DMS53 treated with DMSO at 0.1 percent for 48 hours (cell line): Measurements from ENCODE around the gene NLGN1.
"Not testable (repeated sequence)": the region's sequence is repeated elsewhere in the genome, so short reads cannot be mapped to it uniquely, and the experiment has no call there.

Experiments used
- DNase-seq: peaks from one replicate; lab custom pipeline; 2025; ENCODE audit not compliant: unreplicated experiment; lab: John Stamatoyannopoulos, UW

Gene NLGN1

GRCh38 chr3:174202116-174202515, 804.6 kb downstream of the NLGN1 start:
- no peak for DNase-seq

DNA sequence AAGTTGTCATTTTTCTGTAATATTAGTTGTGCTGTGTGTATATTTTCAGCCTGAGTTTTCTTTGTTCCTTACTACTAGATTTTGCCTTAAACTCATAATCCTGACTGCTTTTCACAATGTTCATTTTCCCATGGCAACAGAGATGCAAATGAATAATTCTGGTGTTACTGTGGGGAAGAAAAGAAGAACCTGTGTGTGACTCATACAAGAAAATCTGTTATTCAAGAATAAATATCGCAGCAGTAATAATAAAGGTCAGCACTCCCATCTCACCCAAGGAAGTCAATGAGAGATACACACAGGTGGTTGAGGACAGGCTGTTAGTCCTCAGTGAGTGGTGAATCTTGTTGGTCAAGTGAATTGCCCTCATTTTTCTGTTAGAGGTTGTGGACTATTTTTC, 805.0 kb downstream of the NLGN1 start:
- no peak for DNase-seq

- DNase-seq = no peak
Observed at GRCh38 chr3:174204765-174205164, 807.2 kb downstream of the NLGN1 start.

DNA sequence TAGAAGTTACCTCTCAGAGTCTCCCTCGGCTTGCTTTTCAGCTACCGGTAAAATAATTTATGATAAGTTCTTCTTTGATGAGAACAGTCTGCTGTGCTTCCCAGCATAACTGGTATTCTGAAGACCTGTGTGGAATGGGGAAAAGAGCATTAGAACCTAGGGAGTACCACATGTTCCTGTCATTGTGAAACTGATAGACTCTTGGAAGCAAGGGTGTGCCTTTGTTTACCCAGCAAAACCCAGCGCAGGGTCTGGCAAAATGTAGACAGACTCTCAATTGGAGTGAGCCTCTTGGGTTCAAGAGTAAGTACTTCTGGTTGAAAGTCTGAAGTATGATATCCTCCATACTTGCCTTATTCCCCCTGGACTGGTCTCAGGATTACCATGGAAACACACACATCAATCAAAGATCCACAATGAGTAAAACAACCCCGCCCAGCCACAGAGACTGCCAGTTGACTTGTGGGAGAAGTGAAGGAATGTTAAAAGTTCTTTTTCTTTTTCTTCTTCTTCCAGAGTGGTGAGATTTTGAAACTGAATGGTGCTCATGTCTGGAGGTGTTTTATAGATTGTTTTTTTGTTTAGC, 809.2 kb downstream of the NLGN1 start:
- no peak for DNase-seq

DNA sequence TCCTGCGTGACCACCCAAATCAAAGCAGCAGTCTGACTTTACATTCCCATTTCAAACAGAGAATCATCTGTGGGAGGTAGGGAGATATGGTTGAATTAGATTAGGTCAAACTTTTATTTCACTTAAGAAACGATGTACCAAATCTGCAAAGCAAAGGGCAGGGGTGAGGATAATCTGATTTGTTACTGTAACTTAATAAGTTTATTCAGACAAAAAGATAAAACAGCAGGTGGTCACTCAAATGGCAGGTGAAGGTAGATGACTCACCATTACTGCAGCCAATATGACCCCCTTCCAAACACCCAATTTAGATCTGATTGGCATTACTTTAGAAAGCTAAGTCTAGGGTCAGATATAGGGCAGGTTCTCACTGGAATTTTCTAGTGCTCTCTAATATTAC, 810.6 kb downstream of the NLGN1 start:
- DNase-seq = no peak

GRCh38 chr3:174211896-174212295, 814.4 kb downstream of the NLGN1 start:
- not testable (repeated sequence) for DNase-seq

GRCh38 chr3:174215456-174215855, 817.9 kb downstream of the NLGN1 start:
- DNase-seq = no peak

DNA sequence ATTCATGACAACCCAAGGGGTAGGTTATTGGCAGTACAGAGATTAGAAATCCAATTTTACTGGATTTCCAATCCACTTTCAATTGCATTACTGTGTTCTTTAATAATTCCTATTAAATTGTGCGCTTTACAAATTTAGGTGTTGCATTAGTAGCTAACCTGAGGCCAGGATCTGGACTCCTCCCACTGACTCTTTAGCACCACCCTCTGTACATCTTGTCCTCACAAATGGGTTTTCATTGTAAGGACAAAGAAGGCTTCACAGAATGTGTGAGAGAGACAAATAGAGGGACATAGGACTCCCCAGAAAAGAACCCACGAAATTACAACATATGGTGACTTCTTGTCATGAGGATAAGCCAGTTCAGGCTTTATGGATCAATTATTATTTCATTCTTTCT, 818.5 kb downstream of the NLGN1 start:
- no peak for DNase-seq

DNA sequence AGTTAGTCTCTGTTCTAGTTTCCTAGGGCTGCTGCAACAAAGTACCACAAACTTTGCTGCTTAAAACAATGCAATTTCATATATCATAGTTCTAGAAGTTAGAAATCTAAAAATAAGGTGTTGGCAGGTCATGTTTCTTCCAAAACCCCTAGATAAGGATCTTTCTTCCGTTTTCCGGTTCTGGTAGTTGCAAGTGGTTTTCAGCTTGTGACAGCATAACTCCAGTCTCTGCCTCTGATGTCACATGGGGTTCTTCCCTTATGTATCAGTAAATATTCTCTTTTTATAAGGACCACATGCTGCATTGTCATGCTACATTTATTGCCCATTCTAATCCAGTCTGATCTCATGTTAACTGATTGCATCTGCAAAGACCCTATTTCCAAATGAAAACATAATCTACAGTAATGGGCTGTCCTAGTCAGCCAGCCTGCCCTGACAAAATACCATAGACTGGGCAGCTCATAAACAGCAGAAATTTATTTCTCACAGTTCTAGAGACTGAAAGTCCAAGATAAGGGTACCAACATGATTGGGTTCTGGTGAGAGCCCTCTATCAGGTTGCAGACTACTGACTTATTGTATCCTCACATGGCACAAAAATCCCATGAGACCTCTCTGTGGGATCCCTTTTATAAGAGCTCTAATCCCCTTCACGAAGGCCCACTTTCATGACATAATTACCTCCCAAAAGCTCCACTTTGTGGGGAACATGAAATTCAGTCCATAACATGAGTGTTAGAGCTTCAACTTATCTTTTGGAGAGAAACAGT, 819.6 kb downstream of the NLGN1 start:
- no peak for DNase-seq

DNA sequence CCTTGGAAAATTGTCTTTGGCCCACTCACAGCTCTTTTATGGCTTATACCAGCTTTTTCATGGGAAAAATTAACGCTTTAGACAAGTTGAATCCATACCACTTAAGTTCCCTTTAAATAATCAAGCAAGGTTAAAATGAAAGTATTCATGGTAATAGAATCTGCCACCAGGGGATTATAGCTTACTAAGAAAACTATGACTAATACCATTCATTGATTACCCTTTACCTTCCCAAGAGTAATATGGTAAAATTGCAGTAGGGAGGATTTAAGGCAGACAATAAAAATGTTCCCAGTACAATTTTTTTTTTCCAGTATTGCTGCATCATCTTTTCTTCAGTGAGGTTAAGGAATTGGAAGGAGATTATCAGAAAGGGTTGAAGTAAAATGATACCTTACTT, 820.5 kb downstream of the NLGN1 start:
- DNase-seq = no peak

- DNase-seq = no peak
Observed at GRCh38 chr3:174219738-174220137, 822.2 kb downstream of the NLGN1 start.

DNA sequence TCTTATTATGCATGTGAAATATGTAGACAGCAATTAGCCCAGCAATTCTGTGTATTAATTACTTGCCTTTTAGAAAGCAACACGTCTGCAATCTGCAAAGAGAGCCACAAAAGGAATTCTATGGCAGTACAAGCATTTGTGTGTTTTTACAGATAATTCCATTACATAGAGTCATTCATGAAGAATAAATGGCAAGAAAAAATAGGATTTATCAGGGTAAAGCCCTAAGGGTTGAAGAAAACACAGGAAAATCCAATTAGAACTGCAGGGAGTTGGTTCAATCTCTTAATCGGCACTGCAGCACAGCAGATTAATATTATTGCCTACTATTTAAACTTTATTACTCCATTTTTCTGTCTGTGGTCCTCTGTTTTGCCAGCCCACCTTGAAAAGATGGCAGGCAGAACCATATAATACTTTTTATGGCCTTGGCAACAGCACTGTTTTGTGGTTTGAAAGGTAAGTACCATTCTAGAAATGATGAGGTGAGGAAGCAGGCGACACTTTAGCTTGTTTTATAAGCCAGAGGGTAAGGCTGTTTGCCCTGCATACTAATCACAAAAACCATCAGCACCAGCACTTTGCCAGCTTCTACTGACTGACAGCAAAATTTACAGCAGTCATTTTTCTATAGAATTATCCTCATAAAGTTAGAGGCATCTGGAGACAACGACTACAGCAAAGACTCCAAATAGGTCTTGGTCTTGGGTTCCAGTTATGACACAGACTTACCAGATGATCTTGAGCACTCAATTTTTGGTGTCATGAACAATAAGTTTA, 823.4 kb downstream of the NLGN1 start:
- DNase-seq = no peak

DNA sequence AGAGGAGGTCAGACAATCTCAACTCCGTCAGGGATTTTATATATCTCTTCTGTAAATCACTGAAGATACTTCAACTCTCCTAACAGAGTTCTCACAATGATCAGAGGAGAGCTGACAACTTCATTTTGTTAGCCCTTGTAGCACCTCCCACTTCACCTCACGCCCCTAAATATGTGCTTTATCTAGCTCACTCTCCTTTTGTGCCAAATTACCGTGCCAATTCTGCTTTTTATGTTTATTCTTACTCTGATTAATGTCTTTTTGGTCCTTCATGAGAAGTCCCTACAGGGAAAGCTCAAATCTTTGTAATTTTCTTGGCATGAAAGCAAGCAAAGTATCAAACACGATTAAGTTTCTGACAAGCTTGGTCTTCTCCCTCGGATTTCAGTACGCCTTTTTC, 825.5 kb downstream of the NLGN1 start:
- DNase-seq = no peak

GRCh38 chr3:174223626-174224025, 826.1 kb downstream of the NLGN1 start:
- no peak for DNase-seq

DNA sequence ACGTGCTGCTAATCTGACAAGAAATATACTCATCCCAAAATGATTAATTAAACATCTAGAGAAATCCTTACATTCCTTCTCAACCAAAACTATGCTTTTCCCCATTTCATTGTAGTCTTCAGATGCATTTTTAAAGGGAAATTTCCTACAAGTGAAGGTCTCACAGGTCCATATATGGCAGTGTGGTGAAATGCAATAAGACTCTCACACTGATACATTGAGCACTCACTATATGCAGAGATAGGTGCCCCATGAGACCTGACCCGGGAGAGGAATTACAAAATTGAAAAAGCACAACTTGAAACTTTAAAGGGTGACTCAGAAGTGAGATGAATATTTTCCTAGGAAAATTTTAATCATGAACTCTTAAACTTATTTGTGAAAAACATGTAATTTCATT, 832.4 kb downstream of the NLGN1 start:
- no peak for DNase-seq

GRCh38 chr3:174232028-174232657, 834.6 kb downstream of the NLGN1 start:
- DNase-seq = not testable (repeated sequence)

DNA sequence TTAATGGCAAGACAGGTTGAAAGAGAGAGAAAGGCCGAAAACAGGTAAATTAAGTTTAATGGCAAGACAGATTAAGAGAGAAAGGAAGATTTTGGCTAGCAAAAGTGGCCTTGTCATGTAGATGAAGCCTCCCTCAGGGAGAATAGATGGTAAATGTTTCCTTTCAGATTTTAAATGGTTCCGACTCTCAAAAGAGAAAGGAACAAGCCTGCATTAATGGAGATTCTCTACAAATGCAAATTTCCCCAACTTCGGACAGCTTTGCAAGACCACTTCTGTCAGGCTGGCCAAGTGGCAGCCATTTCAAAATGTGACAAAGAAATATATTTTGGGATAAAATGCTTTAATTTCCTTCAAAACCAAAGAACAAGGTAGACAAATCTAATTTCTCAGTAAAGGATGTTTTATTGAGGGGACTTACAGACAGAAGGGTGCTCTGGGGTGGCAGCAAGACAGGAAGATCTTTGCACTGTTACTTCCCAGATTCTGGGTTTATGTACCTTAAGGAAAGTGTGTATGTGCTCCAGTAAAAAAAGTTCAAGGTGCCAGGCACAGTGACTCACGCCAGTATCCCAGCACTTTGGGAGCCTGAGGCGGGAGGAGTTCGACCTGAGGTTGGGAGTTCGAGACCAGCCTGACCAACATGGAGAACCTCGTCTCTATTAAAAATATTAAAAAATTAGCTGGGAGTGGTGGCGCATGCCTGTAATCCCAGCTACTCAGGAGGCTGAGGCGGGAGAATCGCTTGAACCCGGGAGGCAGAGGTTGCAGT, 835.3 kb downstream of the NLGN1 start:
- no peak for DNase-seq

DNA sequence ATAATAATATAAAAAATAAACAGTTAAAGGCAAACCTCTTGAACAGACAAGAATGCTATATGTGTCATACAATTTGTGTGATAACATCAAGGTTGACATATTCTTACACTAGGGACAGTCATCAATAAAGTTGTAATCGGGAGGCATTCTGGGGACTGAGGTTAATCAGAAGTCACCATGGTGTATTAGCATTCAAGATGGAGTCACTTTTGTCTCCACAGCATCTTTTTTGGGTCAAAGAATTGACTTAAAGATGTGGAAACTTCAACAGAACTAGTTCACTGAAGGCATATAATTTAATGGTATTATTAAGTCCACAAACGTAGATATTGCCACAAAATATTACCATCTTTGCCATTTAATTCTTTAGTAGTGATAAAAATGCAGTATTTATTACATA, 836.0 kb downstream of the NLGN1 start:
- DNase-seq = no peak

DNA sequence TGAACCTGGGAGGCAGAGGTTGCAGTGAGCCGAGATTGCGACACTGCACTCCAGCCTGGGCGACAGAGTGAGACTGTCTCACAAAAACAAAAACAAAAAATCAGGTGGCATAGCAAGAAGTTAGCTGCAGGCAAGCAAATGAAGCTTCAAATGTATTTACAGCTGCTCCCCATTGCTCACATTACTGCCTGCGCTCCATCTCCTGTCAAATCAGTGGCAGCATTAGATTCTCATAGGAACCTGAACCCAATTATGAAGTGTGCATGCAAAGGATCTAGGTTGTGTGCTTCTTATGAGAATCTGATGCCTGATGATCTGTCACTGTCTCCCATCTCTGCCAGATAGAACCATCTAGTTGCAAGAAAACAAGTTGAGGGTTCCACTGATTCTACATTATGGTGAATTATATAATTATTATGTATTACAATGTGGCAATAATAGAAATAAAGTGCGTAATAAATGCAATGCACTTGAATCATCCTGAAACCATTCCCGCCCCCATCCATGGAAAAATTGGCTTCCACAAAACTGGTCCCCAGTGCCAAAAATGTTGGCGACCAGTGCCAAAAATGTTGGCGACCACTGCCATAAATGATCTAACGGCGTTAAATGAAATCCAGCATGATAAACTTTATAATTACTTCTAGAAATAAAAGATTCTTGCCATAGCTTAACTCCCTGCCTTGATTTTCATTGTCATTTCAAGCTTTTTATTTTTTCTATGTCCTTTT, 844.9 kb downstream of the NLGN1 start:
- DNase-seq = no peak

- DNase-seq = no peak
Observed at GRCh38 chr3:174243171-174243570, 845.6 kb downstream of the NLGN1 start.
